WTC11 (cell line): ENCODE results near the gene LFNG. TPM values are rescaled to one million over a fixed set of nuclear protein-coding genes. Genes with fewer than 3 reads are reported as not detected.

Experiments
- ATAC-seq: fragments of 200-7000 bp; cut with Tn5 transposase; 2 replicates; pipeline ENCODE4 v1.10.0; 2021; ENCODE audit warnings: mild to moderate bottlenecking, moderate library complexity
- CTCF ChIA-PET: fragments of 300-600 bp; sonication (Branson Sonifier 250); formaldehyde crosslinking; loops from one replicate; lab custom pipeline; 2021; ENCODE audit warnings: antibody characterized with exemption; lab: Charles Lee
- POLR2A ChIA-PET: fragments of 350-600 bp; sonication (Branson Sonifier 250); formaldehyde crosslinking; loops from one replicate; lab custom pipeline; 2021; ENCODE audit warnings: antibody characterized with exemption; lab: Charles Lee
- DNase-seq: peaks from one replicate; pipeline ENCODE4 v3.0.0; 2021; ENCODE audit warnings: low spot score
- H3K27ac Mint-ChIP-seq: 2 replicates; pipeline ENCODE4 v1.8.0; 2021; ENCODE audit warnings: mixed read lengths
- H3K27me3 Mint-ChIP-seq: 2 replicates; pipeline ENCODE4 v1.8.0; 2021; ENCODE audit warnings: low read depth, mild to moderate bottlenecking, moderate library complexity, mixed read lengths
- H3K36me3 Mint-ChIP-seq: 2 replicates; pipeline ENCODE4 v1.8.0; 2021; ENCODE audit warnings: mixed read lengths
- H3K4me1 Mint-ChIP-seq: 2 replicates; pipeline ENCODE4 v1.8.0; 2022; ENCODE audit warnings: mixed read lengths
- H3K4me3 Mint-ChIP-seq: 2 replicates; pipeline ENCODE4 v1.8.0; 2021; ENCODE audit warnings: mild to moderate bottlenecking, moderate library complexity, mixed read lengths
- H3K9me3 Mint-ChIP-seq: 2 replicates; pipeline ENCODE4 v1.8.0; 2021; ENCODE audit warnings: mixed read lengths
- ELF4 ChIP-seq: sonication (generic); formaldehyde crosslinking; IDR thresholded peaks from 2 replicates; pipeline ENCODE4 v1.8.1; 2022; ENCODE audit warnings: low read depth, mild to moderate bottlenecking, moderate library complexity, missing genetic modification reagents
- EMX1 ChIP-seq: fragments of 250-450 bp; sonication (Bioruptor Pico); IDR thresholded peaks from 2 replicates; pipeline ENCODE4 v1.8.0; 2021; ENCODE audit warnings: mild to moderate bottlenecking
- ESRRA ChIP-seq: sonication (generic); formaldehyde crosslinking; IDR thresholded peaks from 2 replicates; pipeline ENCODE4 v1.8.1; 2022; ENCODE audit warnings: mild to moderate bottlenecking, missing genetic modification reagents, borderline replicate concordance
- FOXK1 ChIP-seq: sonication (generic); formaldehyde crosslinking; IDR thresholded peaks from 2 replicates; pipeline ENCODE4 v1.8.0; 2022; ENCODE audit warnings: mild to moderate bottlenecking, moderate library complexity, missing genetic modification reagents
- FOXP1 ChIP-seq: sonication (generic); formaldehyde crosslinking; IDR thresholded peaks from 2 replicates; pipeline ENCODE4 v1.8.0; 2022; ENCODE audit warnings: missing genetic modification reagents, mild to moderate bottlenecking, moderate library complexity, borderline replicate concordance
- GTF2I ChIP-seq: fragments of 250-450 bp; sonication (Bioruptor Pico); conservative IDR thresholded peaks from 2 replicates; pipeline ENCODE4 v1.4.0; 2021; ENCODE audit warnings: mild to moderate bottlenecking
- KAT7 ChIP-seq: sonication (generic); formaldehyde crosslinking; IDR thresholded peaks from 2 replicates; pipeline ENCODE4 v1.8.1; 2023; ENCODE audit warnings: missing genetic modification reagents, mild to moderate bottlenecking, borderline replicate concordance
- SP1 ChIP-seq: sonication (generic); formaldehyde crosslinking; conservative IDR thresholded peaks from 2 replicates; pipeline ENCODE4 v1.8.1; 2022; ENCODE audit warnings: missing genetic modification reagents
- TP53 ChIP-seq: sonication (generic); formaldehyde crosslinking; IDR thresholded peaks from 2 replicates; pipeline ENCODE4 v1.8.1; 2023; ENCODE audit warnings: mild to moderate bottlenecking, missing genetic modification reagents
- ZNF219 ChIP-seq: sonication (generic); formaldehyde crosslinking; IDR thresholded peaks from 2 replicates; pipeline ENCODE4 v1.8.0; 2023; ENCODE audit warnings: missing genetic modification reagents, mild to moderate bottlenecking, borderline replicate concordance
- ZNF232 ChIP-seq: sonication (generic); formaldehyde crosslinking; IDR thresholded peaks from 2 replicates; pipeline ENCODE4 v1.8.0; 2022; ENCODE audit warnings: mild to moderate bottlenecking, missing genetic modification reagents
- ZNF416 ChIP-seq: fragments of 250-450 bp; sonication (Bioruptor Pico); IDR thresholded peaks from 2 replicates; pipeline ENCODE4 v1.9.0; 2021; ENCODE audit warnings: mild to moderate bottlenecking, inconsistent platforms
- total RNA-seq: library from RNA; stranded (reverse); gene quantifications from 3 replicates; pipeline ENCODE4 v1.2.3, GENCODE V29; 2021
- TF ChIP-seq, protein P1 (sequence below): sonication (generic); formaldehyde crosslinking; IDR thresholded peaks from 2 replicates; pipeline ENCODE4 v1.8.1; 2023; ENCODE audit warnings: mild to moderate bottlenecking, moderate library complexity, missing genetic modification reagents
- TF ChIP-seq, protein P2 (sequence below): sonication (generic); formaldehyde crosslinking; IDR thresholded peaks from 2 replicates; pipeline ENCODE4 v1.8.0; 2022; ENCODE audit warnings: mild to moderate bottlenecking, missing genetic modification reagents
- TF ChIP-seq, protein P3 (sequence below): sonication (generic); formaldehyde crosslinking; IDR thresholded peaks from 2 replicates; pipeline ENCODE4 v1.8.0; 2022; ENCODE audit warnings: mild to moderate bottlenecking, missing genetic modification reagents
- TF ChIP-seq, protein P4 (sequence below): sonication (generic); formaldehyde crosslinking; IDR thresholded peaks from 2 replicates; pipeline ENCODE4 v1.8.1; 2023; ENCODE audit warnings: mild to moderate bottlenecking, missing genetic modification reagents, borderline replicate concordance
- TF ChIP-seq, protein P5 (sequence below): fragments of 250-450 bp; sonication (Bioruptor Pico); IDR thresholded peaks from 2 replicates; pipeline ENCODE4 v2.1.2; 2022; ENCODE audit warnings: mild to moderate bottlenecking, moderate library complexity
- TF ChIP-seq, protein P6 (sequence below): fragments of 250-450 bp; sonication (Bioruptor Pico); IDR thresholded peaks from 2 replicates; pipeline ENCODE4 v1.9.0; 2021; ENCODE audit warnings: mild to moderate bottlenecking

The LFNG gene
- total RNA-seq, 1 experiment from 2014 or later = 29.4 TPM

DNA sequence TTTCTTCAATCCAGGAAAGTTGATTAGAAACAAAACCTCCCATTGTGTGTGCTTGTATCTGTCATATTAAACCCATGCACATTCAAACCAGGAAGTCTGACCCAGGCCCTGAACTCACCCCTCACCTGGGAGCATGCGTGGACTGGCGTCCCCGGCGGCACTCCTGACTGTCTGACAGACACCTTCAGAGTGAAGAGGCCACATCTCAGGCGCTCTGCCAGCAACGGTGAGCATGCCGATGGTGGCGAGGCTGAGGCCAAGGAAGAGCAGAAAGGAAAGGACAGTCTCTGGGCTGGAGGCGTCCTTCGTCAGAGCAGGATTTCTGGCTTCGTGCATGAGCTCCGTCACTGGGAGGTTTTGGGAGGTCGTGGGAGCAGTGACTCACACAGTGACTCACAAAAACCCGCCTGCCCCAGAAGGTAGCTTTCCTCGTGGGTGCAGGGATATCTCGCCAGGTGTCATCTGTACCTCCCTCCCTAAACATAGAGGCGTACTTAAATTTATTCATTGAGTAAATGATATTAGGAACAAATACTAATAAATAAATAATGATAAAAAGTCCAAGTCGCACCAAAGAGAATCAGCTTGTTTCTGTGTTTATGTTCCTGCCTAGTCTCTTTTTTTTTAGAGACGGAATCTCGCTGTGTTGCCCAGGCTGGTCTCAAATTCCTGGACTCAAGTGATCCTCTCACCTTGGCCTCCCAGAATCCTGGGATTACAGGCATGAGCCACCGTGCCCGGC is 52.7 kb downstream of the LFNG start:
- no peak overlapping the region for H3K27ac Mint-ChIP-seq
- ATAC-seq (no peak), DNase-seq (no peak)
- H3K4me1 Mint-ChIP-seq = peaks cover 3% of the 10 kb centered on the region; the same call in 1 of the 2 replicates
- CTCF ChIA-PET = interaction anchor here (1.2 kb wide), 1 partner anchor 138 kb away, joined by 4 read pairs; no protein-coding TSS in a partner anchor
- TF ChIP-seq FOXK1 (no peak), ESRRA (CRISPR knock-in tag) (no peak), ZNF219 (no peak), SP1 (CRISPR knock-in tag) (no peak), ELF4 (no peak), EMX1 (no peak), GTF2I (CRISPR knock-in tag) (no peak), ZNF416 (no peak), KAT7 (CRISPR knock-in tag) (no peak), FOXP1 (CRISPR knock-in tag) (no peak), ZNF232 (no peak), TP53 (CRISPR knock-in tag) (no peak)
- TF ChIP-seq, protein P1, sequence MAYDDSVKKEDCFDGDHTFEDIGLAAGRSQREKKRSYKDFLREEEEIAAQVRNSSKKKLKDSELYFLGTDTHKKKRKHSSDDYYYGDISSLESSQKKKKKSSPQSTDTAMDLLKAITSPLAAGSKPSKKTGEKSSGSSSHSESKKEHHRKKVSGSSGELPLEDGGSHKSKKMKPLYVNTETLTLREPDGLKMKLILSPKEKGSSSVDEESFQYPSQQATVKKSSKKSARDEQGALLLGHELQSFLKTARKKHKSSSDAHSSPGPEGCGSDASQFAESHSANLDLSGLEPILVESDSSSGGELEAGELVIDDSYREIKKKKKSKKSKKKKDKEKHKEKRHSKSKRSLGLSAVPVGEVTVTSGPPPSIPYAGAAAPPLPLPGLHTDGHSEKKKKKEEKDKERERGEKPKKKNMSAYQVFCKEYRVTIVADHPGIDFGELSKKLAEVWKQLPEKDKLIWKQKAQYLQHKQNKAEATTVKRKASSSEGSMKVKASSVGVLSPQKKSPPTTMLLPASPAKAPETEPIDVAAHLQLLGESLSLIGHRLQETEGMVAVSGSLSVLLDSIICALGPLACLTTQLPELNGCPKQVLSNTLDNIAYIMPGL = no peak
- TF ChIP-seq, protein P2, sequence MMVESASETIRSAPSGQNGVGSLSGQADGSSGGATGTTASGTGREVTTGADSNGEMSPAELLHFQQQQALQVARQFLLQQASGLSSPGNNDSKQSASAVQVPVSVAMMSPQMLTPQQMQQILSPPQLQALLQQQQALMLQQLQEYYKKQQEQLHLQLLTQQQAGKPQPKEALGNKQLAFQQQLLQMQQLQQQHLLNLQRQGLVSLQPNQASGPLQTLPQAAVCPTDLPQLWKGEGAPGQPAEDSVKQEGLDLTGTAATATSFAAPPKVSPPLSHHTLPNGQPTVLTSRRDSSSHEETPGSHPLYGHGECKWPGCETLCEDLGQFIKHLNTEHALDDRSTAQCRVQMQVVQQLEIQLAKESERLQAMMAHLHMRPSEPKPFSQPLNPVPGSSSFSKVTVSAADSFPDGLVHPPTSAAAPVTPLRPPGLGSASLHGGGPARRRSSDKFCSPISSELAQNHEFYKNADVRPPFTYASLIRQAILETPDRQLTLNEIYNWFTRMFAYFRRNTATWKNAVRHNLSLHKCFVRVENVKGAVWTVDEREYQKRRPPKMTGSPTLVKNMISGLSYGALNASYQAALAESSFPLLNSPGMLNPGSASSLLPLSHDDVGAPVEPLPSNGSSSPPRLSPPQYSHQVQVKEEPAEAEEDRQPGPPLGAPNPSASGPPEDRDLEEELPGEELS (CRISPR knock-in tag) = no peak
- TF ChIP-seq, protein P3, sequence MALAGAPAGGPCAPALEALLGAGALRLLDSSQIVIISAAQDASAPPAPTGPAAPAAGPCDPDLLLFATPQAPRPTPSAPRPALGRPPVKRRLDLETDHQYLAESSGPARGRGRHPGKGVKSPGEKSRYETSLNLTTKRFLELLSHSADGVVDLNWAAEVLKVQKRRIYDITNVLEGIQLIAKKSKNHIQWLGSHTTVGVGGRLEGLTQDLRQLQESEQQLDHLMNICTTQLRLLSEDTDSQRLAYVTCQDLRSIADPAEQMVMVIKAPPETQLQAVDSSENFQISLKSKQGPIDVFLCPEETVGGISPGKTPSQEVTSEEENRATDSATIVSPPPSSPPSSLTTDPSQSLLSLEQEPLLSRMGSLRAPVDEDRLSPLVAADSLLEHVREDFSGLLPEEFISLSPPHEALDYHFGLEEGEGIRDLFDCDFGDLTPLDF (CRISPR knock-in tag) = no peak
- TF ChIP-seq, protein P4, sequence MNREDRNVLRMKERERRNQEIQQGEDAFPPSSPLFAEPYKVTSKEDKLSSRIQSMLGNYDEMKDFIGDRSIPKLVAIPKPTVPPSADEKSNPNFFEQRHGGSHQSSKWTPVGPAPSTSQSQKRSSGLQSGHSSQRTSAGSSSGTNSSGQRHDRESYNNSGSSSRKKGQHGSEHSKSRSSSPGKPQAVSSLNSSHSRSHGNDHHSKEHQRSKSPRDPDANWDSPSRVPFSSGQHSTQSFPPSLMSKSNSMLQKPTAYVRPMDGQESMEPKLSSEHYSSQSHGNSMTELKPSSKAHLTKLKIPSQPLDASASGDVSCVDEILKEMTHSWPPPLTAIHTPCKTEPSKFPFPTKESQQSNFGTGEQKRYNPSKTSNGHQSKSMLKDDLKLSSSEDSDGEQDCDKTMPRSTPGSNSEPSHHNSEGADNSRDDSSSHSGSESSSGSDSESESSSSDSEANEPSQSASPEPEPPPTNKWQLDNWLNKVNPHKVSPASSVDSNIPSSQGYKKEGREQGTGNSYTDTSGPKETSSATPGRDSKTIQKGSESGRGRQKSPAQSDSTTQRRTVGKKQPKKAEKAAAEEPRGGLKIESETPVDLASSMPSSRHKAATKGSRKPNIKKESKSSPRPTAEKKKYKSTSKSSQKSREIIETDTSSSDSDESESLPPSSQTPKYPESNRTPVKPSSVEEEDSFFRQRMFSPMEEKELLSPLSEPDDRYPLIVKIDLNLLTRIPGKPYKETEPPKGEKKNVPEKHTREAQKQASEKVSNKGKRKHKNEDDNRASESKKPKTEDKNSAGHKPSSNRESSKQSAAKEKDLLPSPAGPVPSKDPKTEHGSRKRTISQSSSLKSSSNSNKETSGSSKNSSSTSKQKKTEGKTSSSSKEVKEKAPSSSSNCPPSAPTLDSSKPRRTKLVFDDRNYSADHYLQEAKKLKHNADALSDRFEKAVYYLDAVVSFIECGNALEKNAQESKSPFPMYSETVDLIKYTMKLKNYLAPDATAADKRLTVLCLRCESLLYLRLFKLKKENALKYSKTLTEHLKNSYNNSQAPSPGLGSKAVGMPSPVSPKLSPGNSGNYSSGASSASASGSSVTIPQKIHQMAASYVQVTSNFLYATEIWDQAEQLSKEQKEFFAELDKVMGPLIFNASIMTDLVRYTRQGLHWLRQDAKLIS (CRISPR knock-in tag) = no peak
- TF ChIP-seq, protein P5, sequence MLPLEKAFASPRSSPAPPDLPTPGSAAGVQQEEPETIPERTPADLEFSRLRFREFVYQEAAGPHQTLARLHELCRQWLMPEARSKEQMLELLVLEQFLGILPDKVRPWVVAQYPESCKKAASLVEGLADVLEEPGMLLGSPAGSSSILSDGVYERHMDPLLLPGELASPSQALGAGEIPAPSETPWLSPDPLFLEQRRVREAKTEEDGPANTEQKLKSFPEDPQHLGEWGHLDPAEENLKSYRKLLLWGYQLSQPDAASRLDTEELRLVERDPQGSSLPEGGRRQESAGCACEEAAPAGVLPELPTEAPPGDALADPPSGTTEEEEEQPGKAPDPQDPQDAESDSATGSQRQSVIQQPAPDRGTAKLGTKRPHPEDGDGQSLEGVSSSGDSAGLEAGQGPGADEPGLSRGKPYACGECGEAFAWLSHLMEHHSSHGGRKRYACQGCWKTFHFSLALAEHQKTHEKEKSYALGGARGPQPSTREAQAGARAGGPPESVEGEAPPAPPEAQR (CRISPR knock-in tag) = no peak
- TF ChIP-seq, protein P6, sequence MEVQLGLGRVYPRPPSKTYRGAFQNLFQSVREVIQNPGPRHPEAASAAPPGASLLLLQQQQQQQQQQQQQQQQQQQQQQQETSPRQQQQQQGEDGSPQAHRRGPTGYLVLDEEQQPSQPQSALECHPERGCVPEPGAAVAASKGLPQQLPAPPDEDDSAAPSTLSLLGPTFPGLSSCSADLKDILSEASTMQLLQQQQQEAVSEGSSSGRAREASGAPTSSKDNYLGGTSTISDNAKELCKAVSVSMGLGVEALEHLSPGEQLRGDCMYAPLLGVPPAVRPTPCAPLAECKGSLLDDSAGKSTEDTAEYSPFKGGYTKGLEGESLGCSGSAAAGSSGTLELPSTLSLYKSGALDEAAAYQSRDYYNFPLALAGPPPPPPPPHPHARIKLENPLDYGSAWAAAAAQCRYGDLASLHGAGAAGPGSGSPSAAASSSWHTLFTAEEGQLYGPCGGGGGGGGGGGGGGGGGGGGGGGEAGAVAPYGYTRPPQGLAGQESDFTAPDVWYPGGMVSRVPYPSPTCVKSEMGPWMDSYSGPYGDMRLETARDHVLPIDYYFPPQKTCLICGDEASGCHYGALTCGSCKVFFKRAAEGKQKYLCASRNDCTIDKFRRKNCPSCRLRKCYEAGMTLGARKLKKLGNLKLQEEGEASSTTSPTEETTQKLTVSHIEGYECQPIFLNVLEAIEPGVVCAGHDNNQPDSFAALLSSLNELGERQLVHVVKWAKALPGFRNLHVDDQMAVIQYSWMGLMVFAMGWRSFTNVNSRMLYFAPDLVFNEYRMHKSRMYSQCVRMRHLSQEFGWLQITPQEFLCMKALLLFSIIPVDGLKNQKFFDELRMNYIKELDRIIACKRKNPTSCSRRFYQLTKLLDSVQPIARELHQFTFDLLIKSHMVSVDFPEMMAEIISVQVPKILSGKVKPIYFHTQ (CRISPR knock-in tag) = no peak
- H3K4me3 Mint-ChIP-seq = no peak overlapping the region
- no peaks in the 10 kb centered on the region for H3K36me3 Mint-ChIP-seq
- H3K27me3 Mint-ChIP-seq = no peaks in the 10 kb centered on the region
- no peaks in the 10 kb centered on the region for H3K9me3 Mint-ChIP-seq
- POLR2A ChIA-PET = no interaction called here
